A673 (cell line): ENCODE data around the gene AGPAT3. TPM values are rescaled to one million over a fixed set of nuclear protein-coding genes. Genes with fewer than 3 reads are reported as not detected.

Experiments used
- BruUV-seq: library from RNA; stranded (reverse); fragments of 400-500 nt; replicated peaks from 2 replicates; lab custom pipeline; 2021; lab: Mats Ljungman, UMichigan
- CTCF ChIA-PET: fragments of 300-600 bp; sonication (Branson Sonifier 250); formaldehyde crosslinking; loops from one replicate; lab custom pipeline; 2022; ENCODE audit warnings: antibody characterized with exemption; lab: Charles Lee
- POLR2A ChIA-PET: fragments of 300-600 bp; sonication (Branson Sonifier 250); formaldehyde crosslinking; loops from one replicate; lab custom pipeline; 2022; ENCODE audit warnings: antibody characterized with exemption; ENCODE audit not compliant: low non-redundant PET; lab: Charles Lee
- DNase-seq: peaks from one replicate; pipeline ENCODE4 v3.0.0-alpha.2; 2015; ENCODE audit warnings: low spot score
- H3K27ac ChIP-seq: fragments of 200-600 bp; sonication (generic); 2 replicates; pipeline ENCODE4 v1.5.1; 2016; ENCODE audit warnings: mixed run types, low read depth, mild to moderate bottlenecking, mixed read lengths, antibody characterized with exemption, low read length; ENCODE audit not compliant: poor library complexity, severe bottlenecking
- H3K27me3 ChIP-seq: fragments of 200-600 bp; sonication (generic); replicated peaks from 2 replicates; pipeline ENCODE4 v1.6.1; 2017; ENCODE audit warnings: mixed run types, low read depth, mild to moderate bottlenecking, mixed read lengths, antibody characterized with exemption, low read length; ENCODE audit not compliant: insufficient read depth, poor library complexity
- H3K36me3 ChIP-seq: fragments of 200-600 bp; sonication (generic); 2 replicates; pipeline ENCODE4 v1.6.1; 2016; ENCODE audit warnings: mixed run types, mild to moderate bottlenecking, mixed read lengths, antibody characterized with exemption, low read length; ENCODE audit not compliant: insufficient read depth, poor library complexity, severe bottlenecking
- H3K4me1 ChIP-seq: fragments of 200-600 bp; sonication (generic); 2 replicates; pipeline ENCODE4 v1.6.1; 2017; ENCODE audit warnings: mixed run types, mild to moderate bottlenecking, mixed read lengths, antibody characterized with exemption, low read length; ENCODE audit not compliant: insufficient read depth, poor library complexity, severe bottlenecking
- H3K4me3 ChIP-seq: fragments of 200-600 bp; sonication (generic); 2 replicates; pipeline ENCODE4 v1.5.1; 2016; ENCODE audit warnings: low read depth, mixed run types, mild to moderate bottlenecking, mixed read lengths, low read length; ENCODE audit not compliant: poor library complexity, severe bottlenecking
- H3K9me3 ChIP-seq: fragments of 200-600 bp; sonication (generic); 2 replicates; pipeline ENCODE4 v1.6.1; 2016; ENCODE audit warnings: mixed run types, low read depth, mild to moderate bottlenecking, mixed read lengths, antibody characterized with exemption, low read length; ENCODE audit not compliant: poor library complexity, severe bottlenecking
- EZH2 ChIP-seq: fragments of 200-600 bp; sonication (generic); IDR thresholded peaks from 2 replicates; pipeline ENCODE4 v1.6.1; 2017; ENCODE audit warnings: borderline replicate concordance, low read depth, mild to moderate bottlenecking, mixed read lengths, antibody characterized with exemption, low read length; ENCODE audit not compliant: poor library complexity, severe bottlenecking
- intact Hi-C: fragments of 100-400 bp; cut with micrococcal nuclease; formaldehyde crosslinking; loops from one replicate; pipeline ENCODE4 v1.10.0; 2022; ENCODE audit not compliant: unreplicated experiment
- total RNA-seq: library from RNA; stranded (reverse); gene quantifications from 2 replicates; pipeline ENCODE4 v1.2.3, GENCODE V29; 2021
- TF ChIP-seq, protein P1 (sequence below): fragments of 300-800, 200-600 bp; sonication (generic); conservative IDR thresholded peaks from 2 replicates; pipeline ENCODE4 v1.5.1; 2017; ENCODE audit warnings: low read depth, mild to moderate bottlenecking, antibody characterized with exemption, low read length, moderate library complexity, mixed read lengths

The AGPAT3 gene
- total RNA-seq, 1 experiment from 2014 or later: 69.6 TPM

DNA sequence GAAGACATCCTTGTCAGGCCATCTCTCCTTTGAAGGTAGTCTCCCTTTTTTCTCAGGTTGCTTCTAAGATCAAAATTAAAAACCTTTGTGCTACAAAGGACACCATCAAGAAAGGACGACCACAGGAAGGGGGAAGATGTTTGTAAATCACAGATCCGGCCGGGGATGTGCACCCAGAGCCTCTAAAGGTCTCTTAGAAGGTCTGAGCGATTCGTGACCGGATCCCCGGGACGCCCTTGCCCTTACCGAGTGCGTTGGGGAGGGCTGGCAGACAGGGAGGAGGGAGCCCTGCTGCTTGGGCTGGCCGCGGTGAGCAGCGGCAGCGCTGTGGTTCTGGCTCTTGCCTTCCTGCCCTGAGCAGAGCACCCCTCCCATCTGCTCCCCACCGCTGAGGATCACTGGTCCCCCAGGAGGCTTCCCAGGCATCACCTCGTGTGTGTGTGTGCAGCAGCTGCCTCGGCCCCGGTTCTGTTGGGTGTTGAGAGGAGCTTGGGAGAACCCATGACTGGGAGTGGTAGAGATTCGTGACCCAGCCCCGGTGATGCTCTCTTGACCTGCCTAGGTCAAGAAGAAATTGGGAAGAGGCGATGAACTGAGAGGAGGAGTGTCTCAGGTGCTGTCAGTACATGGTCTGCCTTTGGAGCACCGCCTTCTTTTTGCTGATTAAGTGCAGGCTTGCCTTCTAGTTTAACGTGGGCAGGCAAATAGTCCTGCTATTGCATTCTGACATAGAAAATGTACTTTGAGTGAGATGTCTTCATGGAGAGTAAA lies 34.5 kb downstream of the AGPAT3 start:
- Histone ChIP-seq H3K36me3 (no peaks in the 10 kb centered on the region), H3K27ac (no peak overlapping the region), H3K27me3 (no peaks in the 10 kb centered on the region), H3K4me1 (peaks cover 11% of the 10 kb centered on the region), H3K4me3 (no peak overlapping the region), H3K9me3 (no peaks in the 10 kb centered on the region)
- no peak for DNase-seq
- intact Hi-C loops: no loop called here
- CTCF ChIA-PET: no interaction called here
- TF ChIP-seq EZH2: no peak
- TF ChIP-seq, protein P1, sequence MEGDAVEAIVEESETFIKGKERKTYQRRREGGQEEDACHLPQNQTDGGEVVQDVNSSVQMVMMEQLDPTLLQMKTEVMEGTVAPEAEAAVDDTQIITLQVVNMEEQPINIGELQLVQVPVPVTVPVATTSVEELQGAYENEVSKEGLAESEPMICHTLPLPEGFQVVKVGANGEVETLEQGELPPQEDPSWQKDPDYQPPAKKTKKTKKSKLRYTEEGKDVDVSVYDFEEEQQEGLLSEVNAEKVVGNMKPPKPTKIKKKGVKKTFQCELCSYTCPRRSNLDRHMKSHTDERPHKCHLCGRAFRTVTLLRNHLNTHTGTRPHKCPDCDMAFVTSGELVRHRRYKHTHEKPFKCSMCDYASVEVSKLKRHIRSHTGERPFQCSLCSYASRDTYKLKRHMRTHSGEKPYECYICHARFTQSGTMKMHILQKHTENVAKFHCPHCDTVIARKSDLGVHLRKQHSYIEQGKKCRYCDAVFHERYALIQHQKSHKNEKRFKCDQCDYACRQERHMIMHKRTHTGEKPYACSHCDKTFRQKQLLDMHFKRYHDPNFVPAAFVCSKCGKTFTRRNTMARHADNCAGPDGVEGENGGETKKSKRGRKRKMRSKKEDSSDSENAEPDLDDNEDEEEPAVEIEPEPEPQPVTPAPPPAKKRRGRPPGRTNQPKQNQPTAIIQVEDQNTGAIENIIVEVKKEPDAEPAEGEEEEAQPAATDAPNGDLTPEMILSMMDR: no peak
- BruUV-seq: no TSS peak
- POLR2A ChIA-PET: no interaction called here

DNA sequence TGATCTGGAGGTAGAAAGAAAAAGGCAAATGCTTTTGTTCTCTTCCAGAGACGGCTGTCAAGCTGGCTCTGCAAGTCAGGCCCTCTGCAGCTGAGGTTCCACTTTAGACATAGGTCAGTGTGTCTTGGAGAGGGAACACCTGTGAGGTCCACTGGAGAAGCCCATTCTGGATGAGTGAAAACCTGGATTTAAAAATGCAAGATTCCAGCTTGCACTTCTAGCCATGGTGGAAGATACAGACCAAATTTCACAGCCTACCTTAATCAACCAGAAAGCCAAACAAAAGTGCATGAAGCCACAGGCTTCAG lies 35.0 kb downstream of the AGPAT3 start:
- H3K27me3 ChIP-seq: no peaks in the 10 kb centered on the region
- BruUV-seq: no TSS peak
- H3K4me3 ChIP-seq: no peak overlapping the region
- H3K4me1 ChIP-seq: peaks cover 11% of the 10 kb centered on the region
- ChIA-PET CTCF (no interaction called here), POLR2A (no interaction called here)
- no peak overlapping the region for H3K27ac ChIP-seq
- intact Hi-C loops: no loop called here
- H3K9me3 ChIP-seq: no peaks in the 10 kb centered on the region
- no peak for DNase-seq
- TF ChIP-seq, protein P1: no peak
- no peak for TF ChIP-seq EZH2
- H3K36me3 ChIP-seq: no peaks in the 10 kb centered on the region

DNA sequence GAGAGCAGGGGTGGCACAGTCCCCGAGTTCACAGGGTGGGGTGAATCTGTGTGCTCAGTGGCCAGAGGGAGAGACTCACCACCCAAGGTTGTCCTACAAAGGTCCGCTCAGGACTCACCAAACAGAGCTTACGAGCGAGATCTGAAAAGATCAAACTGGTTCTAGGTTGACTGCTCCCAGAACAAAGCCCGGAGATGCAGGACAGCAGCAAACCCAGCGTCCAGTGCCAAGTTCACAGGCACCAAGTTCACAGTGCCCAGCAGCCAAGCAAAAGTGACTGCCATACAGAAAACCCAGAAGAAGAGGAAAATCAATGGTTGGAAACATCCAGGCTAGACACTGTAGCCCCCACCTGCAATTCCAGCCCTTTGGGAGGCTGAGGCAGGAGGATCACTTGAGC lies 35.7 kb downstream of the AGPAT3 start:
- CTCF ChIA-PET: no interaction called here
- no peaks in the 10 kb centered on the region for H3K9me3 ChIP-seq
- intact Hi-C loops: no loop called here
- peaks cover 11% of the 10 kb centered on the region for H3K4me1 ChIP-seq
- TF ChIP-seq EZH2: no peak
- TF ChIP-seq, protein P1: no peak
- H3K27me3 ChIP-seq: no peaks in the 10 kb centered on the region
- H3K27ac ChIP-seq: no peak overlapping the region
- DNase-seq: no peak
- POLR2A ChIA-PET: no interaction called here
- BruUV-seq: no TSS peak
- H3K36me3 ChIP-seq: no peaks in the 10 kb centered on the region
- no peak overlapping the region for H3K4me3 ChIP-seq
